ENCODE measurements around the gene ZNF74. TPM values are rescaled to one million over a fixed set of nuclear protein-coding genes. Genes with fewer than 3 reads are reported as not detected.
"Not testable (repeated sequence)": the region's sequence is repeated elsewhere in the genome, so short reads cannot be mapped to it uniquely, and the experiment has no call there.

ZNF74 gene
- total RNA-seq, 1 experiment from 2014 or later = 15.6 TPM

DNA sequence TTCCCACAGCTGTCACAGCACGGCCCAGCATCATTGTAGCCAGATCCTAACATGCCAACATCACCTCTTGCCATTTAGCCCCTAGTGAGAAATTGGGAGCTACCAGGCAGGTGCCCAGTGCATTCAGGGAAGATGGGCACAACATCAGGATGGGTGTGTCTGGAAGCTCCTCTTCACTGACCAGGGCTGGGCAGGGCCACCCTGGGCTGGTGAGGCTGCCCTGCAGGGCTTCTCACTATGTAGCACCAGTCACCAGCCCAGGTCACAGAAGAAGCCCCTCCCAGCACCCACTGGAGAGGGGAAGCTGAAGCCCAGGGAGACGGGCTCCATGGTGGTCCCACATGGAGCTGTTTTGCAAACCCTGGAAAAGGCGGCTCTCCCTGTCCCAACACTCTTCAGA is 13.9 kb downstream of the ZNF74 start:
- Histone ChIP-seq H3K27me3 (replicated peaks; ENCODE audit: control insufficient read depth, insufficient read depth, low read length) (no peaks in the 10 kb centered on the region), H3K4me1 (no peaks in the 10 kb centered on the region), H3K4me3 (ENCODE audit: low read depth, low read length) (no peak overlapping the region), H3K9me3 (no peaks in the 10 kb centered on the region), H3K36me3 (ENCODE audit: control insufficient read depth, insufficient read depth, low read length) (no peaks in the 10 kb centered on the region)
- Mint-ChIP-seq H3K4me3 (ENCODE audit: unreplicated experiment) (no peak overlapping the region), H3K27me3 (ENCODE audit: insufficient read depth, unreplicated experiment) (no peaks in the 10 kb centered on the region), H3K9me3 (ENCODE audit: unreplicated experiment) (no peaks in the 10 kb centered on the region), H3K36me3 (ENCODE audit: insufficient read depth, unreplicated experiment) (peaks cover 5% of the 10 kb centered on the region), H3K4me1 (ENCODE audit: low read depth, unreplicated experiment) (no peaks in the 10 kb centered on the region), H3K27ac (ENCODE audit: unreplicated experiment) (no peak overlapping the region)
- DNase-seq = no peak
- ChIA-PET CTCF (no interaction called here), POLR2A (no interaction called here)
- TF ChIP-seq CTCF (IDR thresholded peaks at IDR 0.05; ENCODE audit: insufficient read depth in 1 of 2, low read depth in 1 of 2, low read length in 1 of 2, severe bottlenecking in 1 of 2, unreplicated experiment in 1 of 2) = no peak
- BruUV-seq (replicated peaks) = no TSS peak
- intact Hi-C loops (cut with micrococcal nuclease; ENCODE audit: unreplicated experiment) = no loop called here

- Histone ChIP-seq H3K27me3 (replicated peaks; ENCODE audit: control insufficient read depth, insufficient read depth, low read length) (no peaks in the 10 kb centered on the region), H3K4me3 (ENCODE audit: low read depth, low read length) (no peak overlapping the region), H3K4me1 (no peaks in the 10 kb centered on the region), H3K9me3 (no peaks in the 10 kb centered on the region), H3K36me3 (ENCODE audit: control insufficient read depth, insufficient read depth, low read length) (no peaks in the 10 kb centered on the region)
- BruUV-seq (replicated peaks) = no TSS peak
- ChIA-PET POLR2A (no interaction called here), CTCF (no interaction called here)
- peaks cover 5% of the 10 kb centered on the region for H3K36me3 Mint-ChIP-seq (ENCODE audit: insufficient read depth, unreplicated experiment)
- no peaks in the 10 kb centered on the region for H3K9me3 Mint-ChIP-seq (ENCODE audit: unreplicated experiment)
- H3K27ac Mint-ChIP-seq (ENCODE audit: unreplicated experiment) = no peak overlapping the region
- no peak for TF ChIP-seq CTCF (IDR thresholded peaks at IDR 0.05; ENCODE audit: insufficient read depth in 1 of 2, low read depth in 1 of 2, low read length in 1 of 2, severe bottlenecking in 1 of 2, unreplicated experiment in 1 of 2)
- intact Hi-C loops (cut with micrococcal nuclease; ENCODE audit: unreplicated experiment) = no loop called here
- DNase-seq = no peak
- H3K4me3 Mint-ChIP-seq (ENCODE audit: unreplicated experiment) = no peak overlapping the region
- H3K27me3 Mint-ChIP-seq (ENCODE audit: insufficient read depth, unreplicated experiment) = no peaks in the 10 kb centered on the region
- no peaks in the 10 kb centered on the region for H3K4me1 Mint-ChIP-seq (ENCODE audit: low read depth, unreplicated experiment)
These were observed 14.9 kb downstream of the ZNF74 start for GRCh38 chr22:20408891-20409290.

DNA sequence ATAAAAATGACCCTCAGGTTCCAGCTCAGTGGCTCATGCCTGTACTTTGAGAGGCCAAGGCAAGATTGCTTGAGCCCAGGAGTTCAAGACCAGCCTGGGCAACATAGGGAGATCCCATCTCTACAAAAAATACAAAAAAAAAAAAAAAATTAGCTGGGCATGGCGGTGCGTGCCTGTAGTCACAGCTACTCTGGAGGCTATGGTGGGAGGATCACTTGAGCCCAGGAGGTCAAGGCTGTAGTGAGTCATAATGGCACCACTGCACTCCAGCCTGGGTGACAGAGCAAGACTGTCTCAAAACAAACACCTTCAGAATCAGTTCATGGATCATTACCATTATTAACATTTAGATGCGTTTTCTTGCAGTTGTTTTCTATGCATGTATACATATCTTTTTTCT is 15.4 kb downstream of the ZNF74 start:
- H3K36me3 ChIP-seq (ENCODE audit: control insufficient read depth, insufficient read depth, low read length); H3K4me1 Mint-ChIP-seq (ENCODE audit: low read depth, unreplicated experiment); H3K27ac Mint-ChIP-seq (ENCODE audit: unreplicated experiment); H3K36me3 Mint-ChIP-seq (ENCODE audit: insufficient read depth, unreplicated experiment); intact Hi-C loops (cut with micrococcal nuclease; ENCODE audit: unreplicated experiment); H3K27me3 ChIP-seq (replicated peaks; ENCODE audit: control insufficient read depth, insufficient read depth, low read length); POLR2A ChIA-PET; H3K4me3 Mint-ChIP-seq (ENCODE audit: unreplicated experiment); H3K9me3 ChIP-seq; BruUV-seq (replicated peaks); H3K9me3 Mint-ChIP-seq (ENCODE audit: unreplicated experiment); H3K27me3 Mint-ChIP-seq (ENCODE audit: insufficient read depth, unreplicated experiment); CTCF ChIA-PET; H3K4me1 ChIP-seq; DNase-seq; H3K4me3 ChIP-seq (ENCODE audit: low read depth, low read length): not testable (repeated sequence)

Measured in Caco-2 (cell line).